GM21737 (cell line): Measurements from ENCODE around the gene MAPK11.

Source experiments
- ATAC-seq: cut with Tn5 transposase; IDR thresholded peaks from one replicate; pipeline ENCODE4 v1.9.1; 2021; ENCODE audit warnings: mild to moderate bottlenecking, moderate library complexity; ENCODE audit not compliant: unreplicated experiment

The MAPK11 gene

DNA sequence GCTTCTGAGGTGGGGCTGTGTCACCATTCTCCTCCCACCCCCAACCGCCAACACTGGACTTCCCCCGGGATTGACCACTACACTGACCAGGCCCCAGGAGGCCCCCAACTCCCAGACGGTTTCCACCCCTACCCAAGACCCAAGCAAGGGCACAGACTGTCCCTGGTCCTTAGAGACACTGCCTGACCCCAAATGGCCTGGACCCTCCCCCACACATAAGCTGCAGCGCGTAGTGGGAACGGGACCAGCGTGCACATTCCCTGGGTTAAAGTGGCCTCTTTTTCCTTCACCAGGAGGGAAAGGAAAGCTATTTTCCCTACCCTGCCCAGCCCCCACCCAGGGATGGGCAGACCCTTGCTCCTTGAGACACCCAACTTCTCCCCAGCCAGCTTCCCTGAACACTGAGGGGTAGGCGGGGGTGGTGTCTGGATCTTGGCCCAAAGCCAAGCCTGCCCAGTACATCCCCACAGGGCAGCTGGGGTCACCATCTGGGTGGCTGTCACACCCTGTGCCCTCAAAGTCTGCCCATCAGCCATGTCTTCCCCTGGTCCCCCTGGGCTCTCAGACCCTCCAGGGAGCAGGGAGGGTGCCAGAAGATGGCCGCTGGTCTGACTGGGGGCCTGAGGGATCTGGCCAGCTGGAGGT is 7.1 kb downstream of the MAPK11 start:
- ATAC-seq: no peak

DNA sequence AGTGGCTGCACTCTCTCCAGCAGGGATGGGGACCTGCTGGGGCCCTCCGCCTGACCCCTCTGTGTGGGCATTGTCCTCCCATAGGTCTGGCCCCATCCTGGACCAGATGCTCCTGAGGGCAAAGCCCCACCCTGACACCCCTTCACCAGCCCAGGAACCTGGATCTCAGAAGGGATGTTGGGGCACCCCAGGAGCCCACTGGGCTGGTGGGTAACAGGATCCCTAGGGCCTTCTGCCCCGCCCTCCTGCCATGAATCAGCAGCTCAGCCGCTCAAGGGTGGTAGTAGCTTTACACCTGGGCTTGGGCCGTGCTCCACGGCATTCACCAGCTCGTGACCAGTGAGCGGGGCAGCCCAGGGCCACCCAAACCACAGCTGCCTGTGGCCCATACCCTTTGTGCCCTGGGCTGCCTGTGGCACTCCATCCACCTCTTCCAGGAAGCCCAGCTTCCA is 7.7 kb downstream of the MAPK11 start:
- ATAC-seq: no peak

DNA sequence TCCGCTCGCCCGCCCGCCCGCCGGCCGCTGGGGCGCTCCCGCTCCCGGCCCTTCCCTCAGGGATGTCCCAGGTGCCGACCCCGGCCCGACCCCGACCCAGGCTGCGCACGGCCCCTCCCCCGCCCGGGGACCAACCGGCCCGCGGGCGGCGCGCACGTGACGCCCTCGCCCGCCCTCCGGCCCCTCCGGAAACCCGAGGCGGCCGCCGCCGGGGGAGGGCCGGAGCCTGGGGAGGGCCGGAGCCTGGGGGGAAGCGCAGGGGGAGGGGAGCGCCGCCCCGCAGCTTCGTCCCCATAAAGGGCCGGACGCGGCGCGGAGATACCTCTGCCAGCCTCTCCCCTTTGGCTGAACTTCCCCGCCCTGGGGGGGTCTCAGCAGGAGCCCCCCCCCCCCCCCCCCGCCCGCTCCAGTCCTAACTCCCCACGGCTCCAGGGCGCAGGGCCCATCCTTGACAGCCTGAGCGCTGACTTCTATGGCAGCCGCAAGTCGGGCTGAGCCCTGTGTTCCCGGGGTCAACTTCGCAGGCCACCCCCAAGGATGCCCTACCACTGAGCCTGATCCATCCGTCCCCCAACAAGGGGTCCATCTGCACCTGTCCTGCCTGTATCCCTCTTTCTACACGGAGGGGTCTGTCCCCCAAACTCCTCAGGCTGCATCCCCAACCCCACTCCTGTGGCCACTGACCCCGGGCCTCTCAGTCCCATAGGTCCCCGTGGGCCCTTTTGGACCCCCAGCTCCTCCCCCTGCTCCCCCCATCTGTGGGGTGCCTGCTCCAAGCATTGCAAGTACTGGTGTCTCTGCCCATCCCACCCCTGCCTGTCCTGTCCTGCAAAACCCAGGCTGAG is 8.3 kb downstream of the MAPK11 start, which contains the start of gene MAPK12:
Gene MAPK12 (minus strand): TSS at position 69 of the 845 bp plus-strand sequence. CDS start 174 bp downstream, outside the sequence.
- ATAC-seq: peak; percentile 33

DNA sequence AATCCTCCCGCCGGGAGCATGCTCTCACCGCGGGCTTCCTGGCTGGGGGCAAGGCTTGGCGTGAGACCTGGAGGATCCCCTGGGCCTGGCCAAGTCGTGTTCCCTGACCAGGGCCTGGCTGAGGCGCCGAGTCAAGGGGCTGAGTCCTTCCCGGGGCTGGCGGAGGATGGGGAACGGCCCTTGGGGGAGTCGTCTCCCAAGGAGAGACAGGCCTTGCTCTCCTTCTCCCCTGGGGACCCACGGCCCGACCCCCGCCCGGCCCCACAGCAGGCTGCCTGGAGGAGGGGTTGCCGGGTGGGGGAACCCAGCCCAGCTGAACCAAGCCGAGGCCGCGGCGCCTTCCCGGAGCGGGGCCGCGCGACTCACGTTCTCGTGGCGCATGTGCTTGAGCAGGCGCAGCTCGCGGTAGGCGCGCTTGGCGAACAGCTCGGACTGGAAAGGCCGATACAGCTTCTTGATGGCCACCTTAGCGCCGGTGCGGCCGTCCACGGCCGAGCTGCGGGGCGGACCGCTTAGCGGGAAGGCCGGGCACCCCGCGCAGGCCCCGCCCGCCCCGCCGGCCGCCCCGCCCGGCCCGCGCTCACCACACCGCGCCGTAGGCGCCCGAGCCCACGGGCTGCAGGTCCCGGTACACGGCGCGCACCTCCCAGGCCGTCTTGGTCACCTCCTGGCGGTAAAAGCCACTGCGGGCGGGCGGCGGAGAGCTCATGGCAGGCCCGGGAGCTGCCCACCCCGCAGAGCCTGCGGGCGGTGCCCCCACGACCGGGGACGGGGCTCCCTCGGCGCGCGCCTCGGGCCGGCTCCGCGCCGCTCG is 9.2 kb downstream of the MAPK11 start:
- ATAC-seq: peak; percentile 22

DNA sequence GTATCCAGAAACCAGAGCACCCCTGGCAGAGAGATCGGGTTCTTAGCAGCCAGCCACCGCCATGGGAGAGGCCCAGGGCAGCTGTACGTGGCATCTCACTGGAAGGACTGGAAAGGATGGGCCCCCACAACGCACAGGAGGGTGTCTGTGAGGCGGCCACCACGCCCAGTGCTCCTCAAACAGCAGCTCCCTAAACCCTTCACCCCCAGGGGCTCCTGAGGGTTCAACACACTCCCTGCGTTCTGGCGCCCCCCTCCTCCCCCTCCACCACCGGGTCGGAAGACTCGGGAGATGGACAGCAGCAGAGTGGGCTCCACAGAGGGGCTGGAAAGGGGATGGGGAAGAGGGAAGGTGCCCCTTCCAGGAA is 9.8 kb downstream of the MAPK11 start:
- no peak for ATAC-seq

DNA sequence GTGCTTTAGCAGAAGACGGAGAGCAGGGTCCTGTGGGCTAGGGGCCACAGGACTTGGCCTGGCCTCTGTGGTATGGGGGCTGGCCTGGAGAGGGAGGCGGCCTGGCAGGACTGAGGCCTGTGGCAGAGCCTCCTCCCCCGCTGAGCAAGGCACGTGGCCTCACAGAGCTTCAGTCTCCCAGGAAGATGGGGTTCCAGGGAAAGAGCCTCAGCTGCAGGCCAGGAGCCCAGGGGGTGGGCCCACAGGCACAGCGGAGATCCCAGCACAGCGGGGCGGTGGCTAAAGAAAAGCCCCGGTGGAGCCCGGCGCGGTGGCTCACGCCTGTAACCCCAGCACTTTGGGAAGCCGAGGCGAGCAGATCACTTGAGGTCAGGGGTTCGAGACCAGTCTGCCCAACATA is 10.9 kb downstream of the MAPK11 start:
- ATAC-seq: no peak

DNA sequence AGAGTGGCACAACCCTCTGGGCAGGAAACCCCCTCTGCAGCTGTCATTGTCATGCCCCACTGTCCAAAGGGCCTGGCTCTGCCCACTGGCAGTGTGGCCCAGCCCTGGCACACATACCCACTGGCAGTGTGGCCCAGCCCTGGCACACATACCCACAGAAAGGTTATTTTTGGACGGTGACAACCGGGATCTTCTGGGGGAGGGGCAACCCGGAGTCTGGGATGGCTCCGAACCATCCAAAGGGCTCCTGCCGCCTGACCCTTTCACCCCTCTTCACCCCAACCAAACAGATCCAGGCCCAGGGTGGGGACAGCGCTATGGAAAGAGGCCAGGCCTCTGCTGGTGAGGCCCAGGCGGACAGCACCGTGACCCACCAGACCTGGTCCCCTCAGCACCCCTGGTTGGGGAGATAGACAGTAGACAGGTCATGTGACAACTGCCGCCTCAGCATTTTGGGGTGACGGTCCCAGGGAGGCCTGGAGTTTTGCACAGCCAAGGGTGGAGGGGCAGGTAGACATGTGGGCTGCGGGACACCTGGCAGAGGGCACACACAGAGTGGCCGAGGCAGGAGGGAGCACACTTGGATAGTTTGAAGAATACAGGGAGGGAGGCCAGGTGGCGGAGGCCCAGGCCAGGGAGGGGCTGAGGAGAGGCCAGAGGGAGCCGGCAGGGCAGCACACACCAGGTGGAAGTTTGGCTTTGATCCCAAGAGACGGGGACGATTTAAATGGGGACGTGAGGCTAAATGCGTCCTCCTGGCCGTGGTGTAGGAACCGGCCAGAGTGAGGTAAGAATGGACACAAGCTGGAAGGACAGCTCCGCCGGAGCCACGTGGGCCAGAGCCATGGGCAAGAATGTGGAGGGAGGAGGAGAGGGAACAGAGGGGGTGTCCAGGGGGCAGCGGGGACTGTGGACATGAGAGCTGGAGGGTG is 11.6 kb downstream of the MAPK11 start:
- ATAC-seq: no peak

DNA sequence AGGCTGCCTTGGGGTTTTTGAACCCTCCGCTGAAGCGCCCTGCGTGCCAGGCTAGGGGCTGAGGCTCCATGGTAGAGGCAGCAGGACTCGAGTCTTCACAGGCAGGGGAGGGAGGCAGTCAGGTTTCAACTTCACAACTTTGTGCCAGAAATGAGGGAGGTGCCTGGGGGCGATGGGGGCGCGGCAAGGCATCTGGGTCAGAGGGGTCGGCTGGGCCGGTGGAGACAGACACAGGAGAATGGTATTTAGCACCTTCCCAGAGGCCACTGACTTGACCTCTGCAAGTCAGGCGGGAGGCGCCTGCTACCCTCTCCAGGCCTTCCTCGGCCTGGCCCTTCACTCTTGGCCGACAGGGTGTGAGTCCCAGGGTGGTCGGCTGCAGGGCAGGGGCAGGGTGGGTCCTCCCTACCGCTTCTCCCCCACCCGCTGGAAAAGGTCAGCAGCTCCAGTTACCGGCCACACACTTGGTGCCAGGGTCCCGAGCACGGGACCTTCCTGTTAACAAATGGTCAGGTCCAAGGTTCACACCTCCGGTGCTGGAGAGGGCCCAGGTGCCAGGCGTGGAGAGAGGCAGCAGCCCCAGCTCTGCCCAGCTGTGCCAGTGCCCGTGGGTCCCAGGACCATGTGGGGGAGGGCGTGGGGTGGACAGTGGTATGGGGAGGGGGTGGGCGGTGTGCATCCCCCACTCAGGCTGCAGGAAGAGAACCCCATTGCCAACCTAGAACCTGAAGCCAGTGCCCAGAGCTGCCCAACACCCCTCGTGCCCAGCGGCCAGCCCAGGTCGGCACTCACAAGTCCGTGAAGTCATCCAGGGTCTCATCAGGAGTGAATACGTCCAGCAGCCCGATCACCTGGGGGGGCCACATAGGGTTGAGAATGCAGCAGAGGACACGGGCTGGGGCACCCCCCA is 12.5 kb downstream of the MAPK11 start:
- no peak for ATAC-seq

DNA sequence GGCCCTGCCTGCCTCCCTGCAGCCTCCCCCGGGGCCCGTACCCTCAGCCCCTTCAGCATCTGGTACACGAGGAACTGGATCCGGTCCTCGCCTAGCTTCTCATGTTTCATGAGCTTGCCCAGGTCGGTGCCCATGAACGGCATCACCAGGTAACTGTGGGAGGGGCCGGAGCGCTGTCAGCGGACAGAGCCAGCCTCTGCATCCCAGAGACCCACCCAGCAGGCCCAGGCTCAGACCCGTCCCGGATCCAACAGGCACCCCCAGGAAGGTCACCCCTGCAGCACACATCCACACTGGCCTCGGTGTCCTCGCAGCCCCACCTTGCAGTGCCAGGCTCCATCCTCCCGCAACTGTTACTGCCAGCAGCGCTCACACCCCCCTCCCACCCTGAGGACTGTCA is 13.1 kb downstream of the MAPK11 start:
- no peak for ATAC-seq

DNA sequence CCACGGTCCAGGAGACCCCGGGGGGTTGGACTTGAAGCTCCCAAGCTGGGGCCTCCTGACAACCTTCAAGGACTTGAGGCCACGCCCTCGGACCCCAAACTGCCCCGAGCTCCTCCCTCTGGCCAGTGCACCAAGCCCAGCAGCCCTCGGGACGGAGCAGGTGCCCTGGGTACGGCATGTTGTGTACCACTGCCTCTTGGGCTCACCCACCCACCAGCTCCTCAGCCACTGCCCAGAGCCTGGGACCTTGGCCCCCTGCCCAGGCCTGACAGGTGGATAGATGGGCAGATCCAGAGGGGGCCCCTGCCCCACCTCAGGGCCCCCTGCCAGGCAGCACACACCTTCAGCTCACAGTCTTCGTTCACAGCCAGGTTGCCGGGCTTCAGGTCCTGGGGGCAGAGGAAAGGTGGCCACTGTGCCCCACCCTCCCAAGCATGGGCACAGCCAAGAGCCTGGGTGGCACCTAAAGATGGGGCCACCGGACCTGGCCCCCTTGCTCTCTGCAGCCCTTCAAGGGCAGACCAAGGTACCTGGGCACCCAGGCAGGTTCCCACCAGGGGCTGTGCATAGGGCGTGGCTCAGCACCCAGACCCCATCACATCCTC is 13.8 kb downstream of the MAPK11 start:
- no peak for ATAC-seq

DNA sequence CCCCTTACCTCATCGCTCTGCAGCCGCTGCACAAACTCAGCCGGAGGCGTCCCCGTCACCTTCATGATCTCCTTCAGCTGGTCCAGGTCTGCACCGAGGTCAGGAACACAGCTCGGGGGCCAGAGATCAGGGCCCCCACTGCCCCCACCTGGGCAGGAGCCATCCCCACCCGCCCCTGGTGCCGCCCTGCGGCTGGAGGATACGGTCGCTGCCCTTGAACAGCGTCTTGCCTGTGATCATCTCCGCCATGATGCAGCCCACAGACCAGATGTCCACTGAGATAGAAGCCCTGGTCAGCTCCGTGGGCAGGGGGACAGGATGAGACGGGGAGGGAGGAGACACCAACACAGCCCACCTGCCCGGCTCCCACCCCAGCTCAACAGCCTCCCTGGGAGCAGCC is 14.6 kb downstream of the MAPK11 start:
- ATAC-seq: no peak

DNA sequence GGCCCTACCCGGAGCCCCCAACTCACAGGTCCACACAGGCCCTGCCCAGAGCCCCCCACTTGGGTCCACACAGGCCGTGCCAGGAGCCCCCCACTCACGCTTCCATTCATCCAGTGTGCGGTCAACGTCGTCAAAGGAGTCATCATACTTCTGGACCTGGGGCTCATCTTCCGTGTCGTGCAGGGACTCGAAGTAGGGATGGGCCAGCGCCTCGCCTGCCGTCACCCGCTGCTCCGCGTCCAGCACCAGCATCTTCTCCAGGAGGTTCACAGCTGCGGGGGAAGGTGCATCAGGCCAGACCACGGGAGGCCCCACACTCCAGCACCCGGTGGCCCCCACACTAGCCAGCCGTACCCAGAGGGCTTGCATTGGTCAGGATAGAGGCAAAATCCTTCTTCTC is 15.1 kb downstream of the MAPK11 start:
- no peak for ATAC-seq

DNA sequence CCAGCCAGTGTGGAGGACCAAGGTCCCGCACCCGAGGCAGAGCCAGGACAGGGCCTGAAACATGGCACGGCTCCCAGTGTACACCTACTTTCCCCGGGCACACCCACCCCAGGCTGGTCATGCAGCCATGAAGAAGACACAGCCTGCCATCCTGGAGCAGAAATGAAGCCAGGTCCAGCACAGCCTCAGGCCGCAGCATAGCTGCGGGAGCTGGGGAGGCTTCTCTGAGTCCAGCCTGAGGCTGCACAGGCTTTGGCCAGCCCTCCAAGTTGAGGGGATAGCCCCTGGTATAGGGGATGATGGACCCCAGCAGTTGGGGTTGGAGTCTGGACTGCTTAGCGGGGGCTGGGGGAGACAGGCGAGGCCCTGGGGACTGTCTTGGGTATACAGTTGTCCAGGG is 16.2 kb downstream of the MAPK11 start:
- ATAC-seq: no peak

DNA sequence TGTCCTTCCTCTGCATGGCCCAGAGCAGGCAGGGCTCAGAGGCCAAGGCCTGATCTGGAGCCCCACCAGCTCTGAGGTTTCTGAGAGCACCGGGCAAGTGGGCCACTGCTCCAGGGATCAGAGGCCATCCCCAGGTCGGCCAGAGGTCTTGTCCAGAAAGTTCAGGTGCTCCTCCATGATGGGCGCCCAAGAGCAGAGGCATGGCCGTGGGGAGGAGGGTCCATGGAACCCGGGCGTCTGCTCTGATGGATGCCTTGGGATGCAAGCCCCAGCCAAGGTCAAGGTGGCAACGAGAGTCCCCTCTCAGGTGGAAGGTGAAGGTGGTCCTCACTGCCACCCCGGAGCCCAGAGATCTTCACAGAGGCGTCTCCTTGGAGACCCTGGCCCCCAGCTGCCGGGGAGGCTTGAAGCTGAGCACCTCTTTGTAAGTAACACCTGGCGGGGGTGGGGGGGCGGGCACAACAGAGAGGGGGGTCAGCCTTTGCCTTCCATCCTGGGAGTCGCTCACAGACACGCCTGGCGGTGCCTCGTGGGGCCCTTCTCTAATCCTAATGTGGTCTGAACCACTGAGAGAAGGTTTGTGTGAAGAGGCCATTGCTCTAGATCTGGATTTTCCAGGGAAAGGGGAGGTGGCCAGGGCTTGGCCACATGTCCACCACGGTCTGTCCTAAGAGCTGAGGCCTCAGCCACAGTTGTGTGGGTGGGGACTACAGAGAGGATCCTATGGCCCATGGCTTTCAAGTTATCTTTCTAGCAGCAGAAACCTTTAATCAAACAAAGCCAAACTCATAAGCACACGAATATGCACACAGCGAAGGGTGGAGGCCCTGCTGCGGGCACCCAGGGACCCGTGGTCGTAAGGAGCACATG is 16.9 kb downstream of the MAPK11 start:
- ATAC-seq: no peak

DNA sequence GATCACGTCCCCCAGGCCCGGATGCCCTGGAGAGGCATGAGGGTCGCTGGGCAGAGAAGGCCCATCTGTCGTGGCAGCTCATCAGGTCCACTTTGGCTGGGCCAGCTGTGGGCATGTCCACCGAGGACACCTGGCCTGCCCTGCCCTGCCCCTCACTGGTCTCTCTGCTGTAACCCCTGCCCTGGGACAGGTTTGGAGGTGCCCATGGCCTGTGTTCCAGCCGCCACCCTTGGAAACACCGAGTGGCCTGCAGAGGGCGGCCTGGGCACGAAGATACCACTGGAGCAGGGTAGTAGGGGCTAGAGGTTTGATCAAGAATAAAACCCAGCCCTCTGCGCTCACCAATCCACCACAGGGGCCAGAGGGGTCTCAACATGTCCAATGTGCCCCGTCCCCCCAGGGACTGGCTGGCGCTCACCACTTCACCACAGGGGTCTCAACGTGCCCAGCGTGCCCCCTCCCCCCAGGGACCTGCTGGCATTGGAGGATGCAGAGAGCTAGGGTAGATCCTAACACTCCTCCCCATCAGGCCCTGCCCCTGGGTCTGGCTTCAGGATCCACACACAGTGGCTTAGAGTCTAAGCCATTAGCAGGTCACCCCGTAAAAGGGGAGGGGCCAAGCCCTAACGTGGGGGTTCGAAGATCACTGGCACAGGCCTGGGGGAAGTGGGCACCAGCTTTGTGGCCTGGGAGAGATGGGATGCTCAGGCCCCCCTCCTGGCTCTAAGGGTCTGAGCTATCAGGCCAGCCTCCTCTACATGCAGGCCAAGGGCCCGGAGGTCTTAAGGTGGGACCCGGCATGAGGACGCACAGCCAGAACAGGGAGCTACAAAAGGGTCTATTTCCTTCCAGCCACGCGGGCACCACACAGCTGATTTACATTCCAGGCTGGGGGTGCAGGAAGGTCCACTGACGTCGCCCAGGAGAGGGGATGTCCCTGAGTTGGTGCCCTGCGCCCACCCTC is 17.8 kb downstream of the MAPK11 start:
- no peak for ATAC-seq

DNA sequence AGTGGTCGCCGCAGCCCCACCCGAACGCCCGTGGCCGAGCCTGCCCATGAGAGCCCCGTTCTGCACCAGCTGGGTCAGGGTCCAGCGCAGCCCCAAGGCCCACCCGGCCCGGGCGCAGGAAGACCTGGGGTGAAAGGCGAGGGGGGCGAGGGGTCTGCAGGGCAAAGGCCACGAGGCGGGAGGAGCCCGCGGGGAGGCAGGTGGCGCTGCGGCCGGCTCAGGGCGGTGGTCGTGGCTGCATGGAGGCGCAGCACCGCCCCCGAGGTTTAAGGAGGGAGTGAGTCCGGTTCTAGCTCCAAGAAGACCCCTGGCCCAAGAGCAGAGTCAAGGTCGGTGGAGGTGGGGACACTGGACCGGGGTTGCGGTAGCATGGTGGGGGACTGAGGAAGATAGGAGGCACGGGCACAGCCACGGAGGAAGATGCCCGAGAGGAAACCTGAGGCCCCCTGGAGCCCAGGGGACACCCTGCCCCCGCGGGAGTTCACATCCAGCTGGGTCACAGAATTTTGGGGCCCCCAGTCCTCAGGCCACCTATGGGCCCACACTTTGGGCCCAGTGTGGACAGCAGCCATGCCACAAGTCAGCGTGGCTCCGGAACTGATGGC is 18.6 kb downstream of the MAPK11 start:
- no peak for ATAC-seq
